ENCODE results near the gene CDRT15.

Gene CDRT15

GRCh38 chr17:14206891-14207290 is 29.8 kb downstream of the CDRT15 start:
- Histone ChIP-seq H3K36me3 (ENCODE audit: insufficient read depth) (no peaks in the 10 kb centered on the region), H3K4me3 (IDR thresholded peaks at IDR 0.05; ENCODE audit: insufficient read depth, low read depth, low read length) (no peak overlapping the region), H3K79me2 (ENCODE audit: insufficient read depth, low read depth) (no peaks in the 10 kb centered on the region), H3K27ac (no peak overlapping the region), H3K27me3 (ENCODE audit: insufficient read depth, low read depth) (no peaks in the 10 kb centered on the region), H3K9ac (no peak overlapping the region), H3K4me2 (no peak overlapping the region), H4K20me1 (ENCODE audit: insufficient read depth) (no peaks in the 10 kb centered on the region), H2AFZ (ENCODE audit: low read depth) (no peak overlapping the region), H3K4me1 (ENCODE audit: low read depth, poor library complexity, severe bottlenecking) (no peaks in the 10 kb centered on the region)
- TF ChIP-seq CTCF (conservative IDR thresholded peaks at IDR 0.05; ENCODE audit: low read depth, low read length) = no peak

- Histone ChIP-seq H3K27ac (no peak overlapping the region), H3K4me3 (IDR thresholded peaks at IDR 0.05; ENCODE audit: insufficient read depth, low read depth, low read length) (no peak overlapping the region), H3K36me3 (ENCODE audit: insufficient read depth) (no peaks in the 10 kb centered on the region), H4K20me1 (ENCODE audit: insufficient read depth) (no peaks in the 10 kb centered on the region), H2AFZ (ENCODE audit: low read depth) (no peak overlapping the region), H3K27me3 (ENCODE audit: insufficient read depth, low read depth) (no peaks in the 10 kb centered on the region), H3K9ac (no peak overlapping the region), H3K4me2 (no peak overlapping the region), H3K4me1 (ENCODE audit: low read depth, poor library complexity, severe bottlenecking) (no peaks in the 10 kb centered on the region), H3K79me2 (ENCODE audit: insufficient read depth, low read depth) (no peaks in the 10 kb centered on the region)
- no peak for TF ChIP-seq CTCF (conservative IDR thresholded peaks at IDR 0.05; ENCODE audit: low read depth, low read length)
These were observed 30.6 kb downstream of the CDRT15 start for GRCh38 chr17:14205992-14206461.

- Histone ChIP-seq H3K4me2 (no peak overlapping the region), H3K36me3 (ENCODE audit: insufficient read depth) (no peaks in the 10 kb centered on the region), H3K9ac (no peak overlapping the region), H3K27me3 (ENCODE audit: insufficient read depth, low read depth) (no peaks in the 10 kb centered on the region), H2AFZ (ENCODE audit: low read depth) (no peak overlapping the region), H3K4me3 (IDR thresholded peaks at IDR 0.05; ENCODE audit: insufficient read depth, low read depth, low read length) (no peak overlapping the region), H3K27ac (no peak overlapping the region), H3K79me2 (ENCODE audit: insufficient read depth, low read depth) (no peaks in the 10 kb centered on the region), H3K4me1 (ENCODE audit: low read depth, poor library complexity, severe bottlenecking) (no peaks in the 10 kb centered on the region), H4K20me1 (ENCODE audit: insufficient read depth) (no peaks in the 10 kb centered on the region)
- no peak for TF ChIP-seq CTCF (conservative IDR thresholded peaks at IDR 0.05; ENCODE audit: low read depth, low read length)
These were observed 31.3 kb downstream of the CDRT15 start for GRCh38 chr17:14205380-14205779.

GRCh38 chr17:14204546-14204945 is 32.1 kb downstream of the CDRT15 start:
- Histone ChIP-seq H3K4me1 (ENCODE audit: low read depth, poor library complexity, severe bottlenecking) (no peaks in the 10 kb centered on the region), H3K27ac (no peak overlapping the region), H3K27me3 (ENCODE audit: insufficient read depth, low read depth) (no peaks in the 10 kb centered on the region), H3K9ac (no peak overlapping the region), H3K79me2 (ENCODE audit: insufficient read depth, low read depth) (no peaks in the 10 kb centered on the region), H4K20me1 (ENCODE audit: insufficient read depth) (no peaks in the 10 kb centered on the region), H3K4me2 (no peak overlapping the region), H3K36me3 (ENCODE audit: insufficient read depth) (no peaks in the 10 kb centered on the region), H3K4me3 (IDR thresholded peaks at IDR 0.05; ENCODE audit: insufficient read depth, low read depth, low read length) (no peak overlapping the region), H2AFZ (ENCODE audit: low read depth) (no peak overlapping the region)
- no peak for TF ChIP-seq CTCF (conservative IDR thresholded peaks at IDR 0.05; ENCODE audit: low read depth, low read length)
